Activated T-cell treated with anti-CD3 and anti-CD28 coated beads for 4 hours (primary cell): Measurements from ENCODE around the gene TPD52L2.

Experiments
- DNase-seq: peaks from one replicate; pipeline ENCODE4 v3.0.0-alpha.2; 2020

Gene TPD52L2

DNA sequence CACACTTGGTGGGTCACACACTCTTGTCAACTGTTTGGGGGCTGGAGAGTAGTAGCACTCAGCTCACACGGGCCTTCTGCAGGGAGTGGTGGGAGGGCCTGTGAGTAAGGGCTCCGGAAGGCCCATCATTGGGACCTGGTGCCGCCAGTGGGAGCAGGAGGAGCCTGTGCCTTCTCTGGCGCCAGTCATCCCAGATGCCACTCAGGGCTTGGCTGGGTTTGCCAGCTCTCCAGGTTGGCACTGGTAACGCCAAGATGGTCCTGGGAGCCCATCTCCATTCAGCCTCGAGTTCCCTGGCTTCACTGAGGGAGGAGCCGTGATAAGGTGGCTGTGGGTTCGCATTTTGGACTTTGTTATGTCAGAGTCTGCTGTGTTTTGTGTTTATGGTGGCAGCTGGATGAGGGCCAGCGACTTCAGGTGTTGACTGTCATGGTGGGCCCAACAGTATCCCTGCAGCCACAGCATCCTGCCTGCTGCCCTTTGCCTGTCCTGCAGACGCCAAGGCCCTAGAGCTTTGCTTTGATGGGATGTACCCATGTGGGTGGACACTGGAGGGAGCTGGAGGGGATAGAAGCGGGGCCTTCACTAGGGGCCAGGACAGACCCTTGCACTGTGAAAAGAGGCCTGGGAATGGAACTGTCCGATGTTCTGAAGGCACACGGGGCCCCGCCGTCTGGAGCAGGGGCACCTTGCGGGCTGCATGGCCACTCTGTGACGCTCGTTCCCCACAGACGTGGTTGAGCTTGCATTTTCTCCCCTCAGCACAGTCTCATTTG lies 16.6 kb downstream of the TPD52L2 start:
- no peak for DNase-seq

DNA sequence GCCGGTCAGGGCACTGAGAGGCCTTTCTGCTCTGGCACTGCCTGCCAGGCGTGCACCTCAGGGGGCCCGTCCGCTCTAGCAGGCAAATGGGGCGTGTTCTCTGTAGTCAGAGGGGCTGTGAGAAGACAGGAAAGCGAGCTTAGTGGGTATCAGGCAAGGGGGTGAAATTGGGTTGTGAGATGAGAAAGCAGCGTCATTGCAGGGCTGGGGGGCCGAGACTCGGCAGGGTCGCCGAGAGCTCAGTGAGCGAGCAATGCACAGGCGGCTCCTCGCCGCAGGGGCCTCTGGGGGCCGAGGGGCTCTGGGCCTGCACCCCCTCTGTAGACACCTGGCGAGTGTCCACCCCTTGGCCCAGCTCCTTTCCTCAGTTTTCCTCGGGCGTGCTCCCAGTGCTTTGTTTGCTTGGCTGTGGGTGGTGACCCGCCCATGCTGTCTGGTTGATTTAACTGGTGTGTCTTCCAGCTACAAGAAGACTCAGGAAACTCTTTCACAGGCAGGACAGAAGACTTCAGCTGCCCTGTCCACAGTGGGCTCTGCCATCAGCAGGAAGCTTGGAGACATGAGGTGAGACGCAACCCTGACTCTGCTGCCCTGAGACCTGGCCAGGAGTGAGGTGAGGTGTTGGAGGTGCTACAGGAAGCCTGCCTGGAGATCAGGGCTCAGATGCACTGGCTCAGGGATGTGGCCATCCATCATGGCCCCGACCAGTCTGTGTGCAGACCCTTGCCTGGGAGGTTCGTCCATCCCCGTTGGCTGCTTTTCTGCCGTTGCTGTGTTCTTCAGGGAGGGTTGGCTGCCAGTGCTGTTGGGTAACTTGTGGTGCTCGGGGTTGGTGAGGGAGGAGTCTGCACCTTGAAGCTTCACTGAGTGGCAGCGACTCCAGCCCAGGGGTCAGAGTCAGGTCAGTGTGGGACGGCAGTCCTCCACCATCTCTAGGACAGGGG lies 17.5 kb downstream of the TPD52L2 start:
- no peak for DNase-seq

DNA sequence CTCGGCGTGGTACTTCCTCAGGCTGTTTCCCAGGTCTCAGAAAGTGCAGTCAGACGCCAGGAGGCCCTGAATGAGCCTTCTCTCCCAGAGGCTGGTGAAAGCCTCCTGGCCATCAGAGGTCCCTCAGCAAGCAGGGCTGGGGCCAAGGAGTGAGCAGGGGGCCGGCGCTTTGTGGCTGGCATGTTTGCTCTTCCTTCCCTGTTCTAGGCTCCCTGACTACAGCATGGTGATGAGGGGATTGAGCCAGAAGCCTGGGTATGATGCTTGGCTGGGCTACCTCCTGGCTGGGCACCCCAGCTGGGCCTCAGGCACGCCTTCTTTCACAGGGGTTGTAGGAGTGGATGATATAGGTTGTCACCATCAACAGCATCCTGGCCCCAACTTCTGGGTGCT lies 18.1 kb downstream of the TPD52L2 start:
- no peak for DNase-seq

- no peak for DNase-seq
Observed at GRCh38 chr20:63884506-63885263, 19.6 kb downstream of the TPD52L2 start.

DNA sequence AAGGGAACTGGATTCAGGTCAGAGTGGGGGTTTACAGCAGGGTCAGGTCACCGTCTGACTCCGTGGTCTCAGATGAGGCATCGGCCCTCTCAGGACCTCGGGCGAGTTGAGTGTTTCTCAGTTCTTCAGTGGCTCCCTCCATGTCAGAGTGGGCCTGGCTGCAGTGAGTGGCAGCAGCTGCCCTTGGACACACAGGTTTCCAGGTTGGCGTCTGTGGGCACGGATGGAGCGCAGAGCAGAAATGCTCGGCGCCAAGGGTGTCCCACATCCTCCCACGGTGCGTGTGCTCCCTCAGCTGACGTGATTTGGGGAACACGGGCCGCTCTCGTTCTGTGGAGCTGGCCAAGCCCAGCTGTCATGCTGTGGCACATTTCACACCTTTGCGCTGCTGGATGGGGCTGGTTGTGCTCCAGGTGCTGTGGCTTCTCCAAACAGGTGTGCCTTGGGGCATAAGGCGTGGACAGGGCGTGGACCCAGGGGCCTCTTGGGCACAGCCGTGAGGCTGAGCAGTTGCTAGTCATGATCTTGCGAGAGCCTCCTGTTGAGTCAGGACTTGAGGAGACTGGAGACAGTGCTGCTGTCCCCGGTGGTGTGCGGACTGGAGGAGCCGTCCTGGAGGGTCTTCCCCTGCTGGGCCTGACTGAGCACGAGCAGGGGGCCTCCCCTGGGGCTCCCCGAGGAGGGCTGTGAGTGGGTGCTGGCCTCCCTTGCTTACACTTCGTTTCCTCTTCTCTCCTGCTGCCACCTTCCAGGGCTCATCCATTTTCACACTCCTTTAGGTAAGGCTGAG lies 20.4 kb downstream of the TPD52L2 start:
- no peak for DNase-seq

DNA sequence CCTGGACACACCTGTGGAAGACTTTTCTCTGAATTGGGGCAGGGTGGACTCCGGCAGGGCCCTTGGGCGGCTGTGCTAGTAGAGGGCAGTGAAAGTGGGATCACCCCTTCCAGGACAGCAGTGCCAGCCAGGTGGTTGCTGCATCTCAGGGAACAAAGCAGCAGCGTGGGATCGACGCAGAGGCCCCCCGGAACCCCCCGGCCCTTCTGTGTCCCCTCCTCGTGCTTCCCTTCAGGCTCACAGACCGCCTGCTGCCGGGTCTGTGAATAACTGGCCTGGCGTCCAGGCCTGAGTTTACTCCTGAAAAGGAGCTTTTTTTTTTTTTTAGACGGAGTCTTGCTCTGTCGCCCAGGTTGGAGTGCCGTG lies 21.0 kb downstream of the TPD52L2 start:
- no peak for DNase-seq

DNA sequence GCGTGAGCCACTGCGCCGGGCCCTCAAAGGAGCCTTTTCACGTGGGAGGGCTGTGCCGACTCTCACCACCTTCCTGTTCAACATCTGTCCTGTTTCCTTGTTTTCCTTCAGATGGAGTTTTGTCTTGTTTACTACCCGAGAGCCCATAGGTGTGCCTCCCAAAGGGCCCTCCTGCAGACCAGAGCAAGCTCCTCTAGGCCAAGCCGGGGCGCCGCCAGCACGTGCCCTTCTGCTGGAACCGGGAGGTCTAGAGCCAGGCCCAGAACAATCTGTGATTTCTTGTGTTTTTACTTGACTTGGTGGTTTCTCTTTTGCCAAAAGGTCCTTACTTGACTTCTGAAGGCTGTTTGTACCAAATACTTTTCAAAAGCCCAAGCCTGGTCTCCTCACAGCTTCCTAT lies 21.9 kb downstream of the TPD52L2 start:
- DNase-seq = no peak

DNA sequence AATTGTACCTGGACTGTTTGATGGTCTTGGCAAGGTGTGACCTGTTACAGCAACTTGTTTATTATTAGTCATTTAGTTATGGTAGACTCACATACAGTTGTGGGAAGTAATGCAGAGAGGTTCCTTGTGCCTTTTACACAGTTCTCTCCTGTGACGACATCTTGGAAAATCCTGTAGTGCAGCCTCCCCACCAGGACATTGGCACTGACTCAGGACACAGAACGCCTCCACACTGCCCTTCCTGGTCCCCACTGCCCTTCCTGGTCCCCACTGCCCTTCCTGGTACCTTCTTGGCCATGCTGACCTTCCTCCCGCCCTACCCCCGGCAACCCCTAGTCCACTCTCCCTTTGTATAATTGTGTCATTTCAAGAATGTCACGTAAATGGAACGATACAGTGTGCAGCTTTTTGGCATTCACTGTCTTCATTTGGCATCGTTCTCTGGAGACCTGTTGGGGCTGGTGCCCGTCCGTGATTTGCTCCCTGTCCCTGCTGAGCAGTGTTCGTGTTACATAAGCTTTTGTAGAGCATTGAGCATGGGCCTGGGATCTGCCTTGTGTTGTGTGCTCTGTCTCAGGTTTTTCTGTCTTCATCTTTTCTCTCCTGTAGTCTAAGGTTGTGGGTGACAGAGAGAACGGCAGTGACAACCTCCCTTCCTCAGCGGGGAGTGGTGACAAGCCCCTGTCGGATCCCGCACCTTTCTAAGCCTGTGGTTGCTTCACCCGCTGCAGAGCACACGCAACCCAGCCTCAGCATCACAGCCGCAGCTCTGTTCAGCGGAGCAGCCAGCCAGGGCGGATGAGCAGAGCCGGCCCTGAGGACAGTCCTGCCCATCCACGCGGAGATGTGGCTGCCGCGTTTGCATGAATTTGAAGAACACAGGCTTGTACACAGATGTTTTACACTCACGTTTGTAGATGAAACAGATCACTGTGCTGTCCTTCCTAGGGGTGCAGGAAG lies 24.5 kb downstream of the TPD52L2 start:
- DNase-seq = no peak

DNA sequence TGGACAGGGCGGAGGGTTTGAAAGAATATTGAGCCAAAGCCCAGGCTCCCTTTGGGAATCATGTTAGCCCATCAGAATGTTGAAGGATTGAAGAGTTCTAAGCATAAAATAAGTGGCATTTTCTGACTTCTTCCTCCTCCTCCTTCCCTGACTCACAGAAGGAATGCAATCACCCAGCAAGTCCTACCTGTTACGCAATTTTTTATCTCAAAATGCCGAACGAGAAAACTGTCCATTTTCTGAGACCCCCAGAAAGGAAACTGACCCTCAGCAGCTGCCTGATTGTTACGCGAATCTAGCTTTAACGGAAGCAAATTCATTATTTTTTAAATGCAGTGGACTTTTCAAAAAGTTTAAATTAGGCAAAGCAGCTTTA lies 25.1 kb downstream of the TPD52L2 start:
- no peak for DNase-seq

DNA sequence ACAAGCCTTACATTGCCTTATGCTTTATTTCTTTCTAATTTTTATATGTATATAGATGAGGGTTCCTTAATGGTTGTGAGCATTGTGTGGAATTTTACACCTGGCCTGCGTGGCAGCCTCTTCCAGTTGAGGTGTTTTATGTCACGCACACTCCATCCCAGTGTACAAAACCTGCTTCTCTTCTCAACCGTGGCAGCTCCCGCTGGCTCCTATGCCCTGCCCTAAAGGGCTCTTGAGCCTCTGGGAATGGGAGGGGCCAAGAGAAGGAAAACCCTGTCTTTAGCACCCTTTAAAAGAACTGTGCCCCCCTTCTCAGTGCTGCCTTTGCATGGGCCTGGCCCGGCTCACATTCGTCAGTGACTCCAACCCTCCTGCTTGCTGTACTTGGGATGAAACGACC lies 25.5 kb downstream of the TPD52L2 start:
- DNase-seq = no peak

DNA sequence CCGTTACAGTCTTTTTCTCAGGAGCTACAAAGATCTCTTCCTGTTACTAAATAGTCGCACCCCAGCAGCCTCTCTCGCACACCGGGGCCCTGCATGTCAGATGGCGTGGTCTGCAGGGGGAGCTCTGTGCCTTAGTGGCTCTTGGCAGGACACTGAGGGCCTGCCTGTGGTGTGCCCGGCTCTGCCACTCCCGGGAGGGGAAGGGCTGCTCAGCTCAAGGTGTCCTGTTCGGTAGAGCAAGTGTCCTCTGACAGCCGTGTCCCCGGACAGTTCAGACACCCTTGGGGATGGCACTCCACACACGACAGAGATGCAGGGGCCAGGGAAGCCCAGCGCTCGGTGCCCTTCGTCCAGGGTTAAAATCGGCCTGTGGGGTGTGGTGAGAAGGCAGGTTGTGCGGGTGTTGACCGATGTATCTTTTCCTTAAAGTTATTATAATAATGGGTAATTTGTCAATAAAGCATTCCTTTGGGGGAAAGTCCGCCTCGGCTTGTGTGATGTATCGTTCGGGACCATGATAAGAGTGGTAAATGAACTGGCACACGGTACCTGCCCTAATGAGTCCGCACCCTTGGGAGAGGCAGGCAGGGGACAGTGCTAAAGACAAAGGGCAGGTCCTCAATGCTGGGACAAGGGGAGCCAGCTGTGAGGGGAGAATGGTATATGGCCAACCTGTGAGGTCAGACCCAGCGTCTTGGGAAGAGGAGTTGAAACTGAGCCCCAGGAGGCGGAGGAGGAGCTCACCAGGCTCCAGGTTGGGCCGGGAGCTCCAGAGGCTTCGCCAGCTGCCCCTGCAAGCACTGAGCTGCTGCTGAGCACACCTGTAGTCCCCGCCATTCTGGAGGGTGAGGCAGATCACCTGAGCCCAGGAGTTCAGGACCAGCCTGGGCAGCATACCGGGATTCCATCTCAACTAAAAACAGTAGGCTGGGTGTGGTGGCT lies 26.3 kb downstream of the TPD52L2 start:
- no peak for DNase-seq

DNA sequence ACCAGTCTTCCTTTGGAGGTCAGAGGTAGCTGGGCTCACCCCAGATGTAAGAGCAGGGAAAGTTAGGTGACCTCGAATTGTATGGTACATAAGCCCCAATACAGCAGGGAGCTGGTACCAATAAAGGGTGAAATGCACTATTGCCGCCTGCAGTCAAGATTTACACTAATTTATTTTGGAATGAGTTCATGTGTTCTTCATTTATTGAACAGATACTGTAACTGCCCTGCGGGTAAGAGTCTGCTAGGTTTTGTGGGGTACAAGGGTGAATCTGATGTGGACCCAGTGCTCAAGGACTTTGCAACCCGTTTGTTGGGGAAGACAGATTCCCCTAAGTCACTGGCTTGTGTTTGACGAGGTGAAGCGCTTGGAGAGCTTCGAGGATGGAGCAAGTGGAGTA lies 27.3 kb downstream of the TPD52L2 start:
- DNase-seq = no peak

DNA sequence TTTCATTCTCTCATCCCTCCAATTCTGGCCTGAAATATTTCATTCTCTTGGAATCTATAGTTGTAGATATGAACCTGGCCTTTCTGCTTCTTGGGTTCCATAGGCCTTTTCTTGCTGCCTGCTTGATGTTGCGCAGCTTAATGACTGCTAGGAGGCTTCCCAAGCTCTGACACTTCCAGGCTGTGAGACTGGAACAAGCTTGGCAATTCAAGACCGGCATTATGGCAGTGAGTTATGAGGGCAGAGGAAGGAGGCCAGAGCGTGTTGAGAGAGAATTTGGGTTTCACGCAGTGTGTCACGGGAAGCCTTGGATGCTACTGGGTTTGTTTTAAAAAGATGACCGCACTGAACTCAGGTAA lies 28.9 kb downstream of the TPD52L2 start:
- DNase-seq = no peak

GRCh38 chr20:63894358-63895201 lies 29.5 kb downstream of the TPD52L2 start, which contains the start of gene DNAJC5:
DNAJC5 (plus strand) TSS chr20:63895126; CDS start chr20:63928346, 33,220 bp downstream.
- DNase-seq = peak; percentile 93

- DNase-seq = no peak
Observed at GRCh38 chr20:63895202-63895951, 30.3 kb downstream of the TPD52L2 start.

- no peak for DNase-seq
Observed at GRCh38 chr20:63895952-63896263, 30.8 kb downstream of the TPD52L2 start.

DNA sequence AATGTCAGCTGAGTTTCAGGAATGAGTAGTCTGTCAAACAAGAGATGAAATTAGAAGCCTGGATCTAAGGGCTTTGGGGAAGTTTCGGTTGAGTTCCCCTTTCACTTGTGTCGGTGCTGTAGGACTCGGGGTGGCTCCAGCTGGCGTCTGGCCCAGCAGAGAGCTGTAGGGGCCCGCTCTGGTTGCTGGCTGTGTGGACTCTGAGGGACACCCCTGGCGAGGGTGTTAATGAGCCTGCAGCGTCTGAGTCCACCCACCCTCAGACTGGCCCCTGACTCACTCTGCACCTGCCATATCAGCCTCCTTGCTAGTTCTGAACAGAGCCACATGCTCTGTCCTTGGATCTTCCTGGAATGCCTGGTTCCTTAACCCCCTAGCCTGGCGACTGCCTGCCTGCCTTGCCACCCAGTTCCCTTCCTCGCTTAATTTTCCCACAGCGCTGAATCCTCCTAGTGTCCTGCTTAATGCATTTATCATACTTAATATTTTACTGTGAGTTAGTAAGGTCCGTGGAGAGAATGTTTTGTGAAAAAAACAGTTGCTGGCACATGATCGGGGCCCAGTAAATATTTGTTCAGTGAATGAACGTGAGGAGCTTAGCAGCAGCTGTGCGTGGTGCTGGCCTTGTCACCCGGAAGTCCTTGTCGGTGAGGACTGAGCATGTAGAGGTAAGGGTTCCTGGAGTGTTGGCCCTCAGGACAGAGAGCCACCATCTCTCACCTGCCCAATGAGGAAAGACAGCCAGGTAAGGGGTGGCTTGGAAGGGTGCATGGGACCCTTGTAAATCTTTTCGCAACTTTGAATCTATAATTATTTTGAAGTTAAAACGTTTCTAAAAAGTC lies 31.4 kb downstream of the TPD52L2 start:
- no peak for DNase-seq
